HCT116 (cell line): Measurements from ENCODE around the gene LPO. TPM values are rescaled to one million over a fixed set of nuclear protein-coding genes. Genes with fewer than 3 reads are reported as not detected.

Experiments used
- ATAC-seq: fragments of 200-7000 bp; cut with Tn5 transposase; 2 replicates; pipeline ENCODE4 v1.9.1; 2020; ENCODE audit warnings: mild to moderate bottlenecking, moderate library complexity
- BruUV-seq: library from RNA; stranded (reverse); fragments of 400-500 nt; replicated peaks from 2 replicates; lab custom pipeline; 2021; lab: Mats Ljungman, UMichigan
- CTCF ChIA-PET: fragments of 300-600 bp; sonication (Branson Sonifier 250); formaldehyde crosslinking; loops from one replicate; lab custom pipeline; 2021; ENCODE audit warnings: antibody characterized with exemption; lab: Charles Lee
- POLR2A ChIA-PET: fragments of 300-600, 350-600 bp; sonication (Branson Sonifier 250); formaldehyde crosslinking; loops from one replicate; lab custom pipeline; 2021; ENCODE audit warnings: antibody characterized with exemption; lab: Charles Lee
- RAD21 ChIA-PET, 2 experiments: fragments of 300-600 bp; sonication (Branson Sonifier 250); formaldehyde crosslinking; loops; one replicate each; lab custom pipeline; 2023; ENCODE audit warnings: low total read pairs in 2 of 2; ENCODE audit not compliant: uncharacterized antibody in 2 of 2, unreplicated experiment in 2 of 2, low non-redundant PET in 1 of 2; lab: Charles Lee
- DNase-seq: peaks from one replicate; pipeline ENCODE4 v3.0.0-alpha.2; 2010; ENCODE audit warnings: low read depth, low spot score
- H2AFZ ChIP-seq: fragments of 200-600 bp; shearing (Covaris generic), sonication (generic); 2 replicates; pipeline ENCODE4 v1.6.1; 2017; ENCODE audit warnings: low read depth, mixed run types, mixed read lengths, antibody characterized with exemption, low read length; ENCODE audit not compliant: poor library complexity, severe bottlenecking
- H3K27ac ChIP-seq: 2 replicates; pipeline ENCODE4 v1.5.1; 2012; ENCODE audit warnings: low read depth, low read length
- H3K27me3 ChIP-seq: fragments of 200-600 bp; sonication (generic); 2 replicates; pipeline ENCODE4 v1.6.1; 2016; ENCODE audit warnings: mixed run types, low read length, mixed read lengths; ENCODE audit not compliant: insufficient read depth
- H3K36me3 ChIP-seq, 2 experiments: fragments of 200-500 bp in 1 of 2; fragments of 200-600 bp in 1 of 2; sonication (Bioruptor generic) in 1 of 2; sonication (generic) in 1 of 2; 2 replicates each; pipeline versions ENCODE4 v1.5.1 to v1.6.1; 2014 to 2016; ENCODE audit warnings: low read length in 2 of 2, inconsistent platforms in 1 of 2, mixed read lengths in 1 of 2, mixed run types in 1 of 2; ENCODE audit not compliant: insufficient read depth in 2 of 2, control insufficient read depth in 1 of 2
- H3K4me1 ChIP-seq, 2 experiments: fragments of 200-600 bp in 1 of 2; sonication (generic) in 1 of 2; 2 replicates each; pipeline versions ENCODE4 v1.5.1 to v1.6.1; 2012 to 2017; ENCODE audit warnings: low read length in 2 of 2, inconsistent platforms in 1 of 2, mild to moderate bottlenecking in 1 of 2, mixed read lengths in 1 of 2, mixed run types in 1 of 2, moderate library complexity in 1 of 2; ENCODE audit not compliant: insufficient read depth in 2 of 2, control insufficient read depth in 1 of 2
- H3K4me2 ChIP-seq: fragments of 200-600 bp; sonication (generic); 2 replicates; pipeline ENCODE4 v1.6.1; 2017; ENCODE audit warnings: mixed run types, low read length, mixed read lengths
- H3K4me3 ChIP-seq, 2 experiments: fragments of 200-600 bp in 1 of 2; sonication (generic) in 1 of 2; replicated peaks in 1 of 2; 2 replicates each; pipeline ENCODE4 v1.5.1; 2011 to 2016; ENCODE audit warnings: low read length in 2 of 2, control low read depth in 1 of 2, low read depth in 1 of 2, mild to moderate bottlenecking in 1 of 2, mixed read lengths in 1 of 2, mixed run types in 1 of 2
- H3K79me2 ChIP-seq: fragments of 200-600 bp; sonication (generic); 2 replicates; pipeline ENCODE4 v1.6.1; 2017; ENCODE audit warnings: mild to moderate bottlenecking, mixed run types, low read length, moderate library complexity, mixed read lengths; ENCODE audit not compliant: insufficient read depth
- H3K9ac ChIP-seq: fragments of 200-600 bp; sonication (generic); 2 replicates; pipeline ENCODE4 v1.6.1; 2016; ENCODE audit warnings: low read length, mixed read lengths
- H3K9me2 ChIP-seq: fragments of 200-600 bp; sonication (generic), shearing (Covaris generic); 2 replicates; pipeline ENCODE4 v1.6.1; 2017; ENCODE audit warnings: mixed run types, mild to moderate bottlenecking, moderate library complexity; ENCODE audit not compliant: insufficient read depth
- H3K9me3 ChIP-seq, 2 experiments: fragments of 200-500 bp in 1 of 2; fragments of 200-600 bp in 1 of 2; sonication (Bioruptor generic) in 1 of 2; sonication (generic) in 1 of 2; 2 replicates each; pipeline ENCODE4 v1.6.1; 2014 to 2017; ENCODE audit warnings: low read length in 2 of 2, mixed read lengths in 2 of 2, inconsistent platforms in 1 of 2, low read depth in 1 of 2, mild to moderate bottlenecking in 1 of 2, mixed run types in 1 of 2, moderate library complexity in 1 of 2; ENCODE audit not compliant: control insufficient read depth in 1 of 2, insufficient read depth in 1 of 2
- H4K20me1 ChIP-seq: fragments of 200-600 bp; sonication (generic), shearing (Covaris generic); 2 replicates; pipeline ENCODE4 v1.6.1; 2017; ENCODE audit warnings: mixed run types, mild to moderate bottlenecking, moderate library complexity; ENCODE audit not compliant: insufficient read depth
- CBX3 ChIP-seq: IDR thresholded peaks from 2 replicates; pipeline ENCODE4 v1.6.1; 2012; ENCODE audit warnings: low read depth
- CEBPB ChIP-seq: IDR thresholded peaks from 2 replicates; pipeline ENCODE4 v1.6.1; 2012; ENCODE audit warnings: low read depth
- EGR1 ChIP-seq: IDR thresholded peaks from 2 replicates; pipeline ENCODE4 v1.6.1; 2012; ENCODE audit warnings: low read depth
- ELF1 ChIP-seq: IDR thresholded peaks from 2 replicates; pipeline ENCODE4 v1.6.1; 2012; ENCODE audit warnings: low read depth, borderline replicate concordance
- EZH2 ChIP-seq: fragments of 200-600 bp; sonication (generic); IDR thresholded peaks from 2 replicates; pipeline ENCODE4 v1.6.1; 2017; ENCODE audit warnings: antibody characterized with exemption, mixed run types
- FOSL1 ChIP-seq: IDR thresholded peaks from 2 replicates; pipeline ENCODE4 v1.6.1; 2012; ENCODE audit warnings: low read depth
- JUND ChIP-seq: IDR thresholded peaks from 2 replicates; pipeline ENCODE4 v1.6.1; 2012
- POLR2AphosphoS5 ChIP-seq: IDR thresholded peaks from 2 replicates; pipeline ENCODE4 v1.6.1; 2011; ENCODE audit warnings: mild to moderate bottlenecking, low read depth, low read length, moderate library complexity
- RAD21 ChIP-seq: IDR thresholded peaks from 2 replicates; pipeline ENCODE4 v1.6.1; 2012; ENCODE audit warnings: low read depth, mild to moderate bottlenecking
- SP1 ChIP-seq: IDR thresholded peaks from 2 replicates; pipeline ENCODE4 v1.6.1; 2012; ENCODE audit warnings: low read depth
- SRF ChIP-seq: IDR thresholded peaks from 2 replicates; pipeline ENCODE4 v1.6.1; 2012; ENCODE audit warnings: low read depth
- TCF7L2 ChIP-seq: IDR thresholded peaks from 2 replicates; pipeline ENCODE4 v1.7.0; 2011; ENCODE audit warnings: borderline replicate concordance, inconsistent platforms; ENCODE audit not compliant: insufficient read depth, insufficient read length; ENCODE audit errors: extremely low read depth
- YY1 ChIP-seq: IDR thresholded peaks from 2 replicates; pipeline ENCODE4 v1.6.1; 2011; ENCODE audit warnings: low read length, low read depth, moderate library complexity, mild to moderate bottlenecking; ENCODE audit not compliant: insufficient replicate concordance; ENCODE audit errors: extremely low read depth
- ZFX ChIP-seq: fragments of 450-650 bp; IDR thresholded peaks from 2 replicates; pipeline ENCODE4 v1.6.1; 2017
- ZNF274 ChIP-seq: fragments of 200-500 bp; sonication (Bioruptor generic); IDR thresholded peaks from 2 replicates; pipeline ENCODE4 v1.6.1; 2014; ENCODE audit warnings: mild to moderate bottlenecking, low read depth, low read length, inconsistent platforms
- intact Hi-C: fragments of 100-400 bp; cut with micrococcal nuclease; formaldehyde crosslinking; loops from 2 replicates; pipeline ENCODE4 v1.10.0; 2022
- total RNA-seq: library from RNA; stranded (reverse); gene quantifications from one replicate; pipeline ENCODE4 v1.2.1, GENCODE V29; 2021; ENCODE audit not compliant: unreplicated experiment
- TF ChIP-seq, protein P1 (sequence below): IDR thresholded peaks from 2 replicates; pipeline ENCODE4 v1.6.1; 2011; ENCODE audit warnings: mild to moderate bottlenecking, low read length, moderate library complexity; ENCODE audit not compliant: insufficient replicate concordance; ENCODE audit errors: extremely low read depth
- TF ChIP-seq, protein P2 (sequence below), 3 experiments: fragments of 200-600 bp in 1 of 3; sonication (generic) in 1 of 3; IDR thresholded peaks in 2 of 3; conservative IDR thresholded peaks in 1 of 3; 2 replicates each; pipeline ENCODE4 v1.5.1; 2012 to 2017; ENCODE audit warnings: low read depth in 2 of 3, low read length in 2 of 3, antibody characterized with exemption in 1 of 3, borderline replicate concordance in 1 of 3, control low read depth in 1 of 3, mild to moderate bottlenecking in 1 of 3, mixed read lengths in 1 of 3, mixed run types in 1 of 3, moderate library complexity in 1 of 3; ENCODE audit not compliant: insufficient read depth in 1 of 3
- TF ChIP-seq, protein P3 (sequence below): IDR thresholded peaks from 2 replicates; pipeline ENCODE4 v1.6.1; 2012
- TF ChIP-seq, protein P4 (sequence below): IDR thresholded peaks from 2 replicates; pipeline ENCODE4 v1.6.1; 2012; ENCODE audit warnings: low read depth
- TF ChIP-seq, protein P5 (sequence below): IDR thresholded peaks from 2 replicates; pipeline ENCODE4 v1.6.1; 2012

The LPO gene
- total RNA-seq, 1 experiment from 2014 or later = not detected

- no peaks in the 10 kb centered on the region for H3K79me2 ChIP-seq
- ChIA-PET CTCF (interaction anchor here (0.6 to 1.5 kb wide), 2 partner anchors 21 to 64 kb away, joined by 3 read pairs; no protein-coding TSS in a partner anchor), RAD21 (no interaction called here), POLR2A (no interaction called here)
- H3K4me1 ChIP-seq = peaks cover 0 to 11% of the 10 kb centered on the region in 2 experiments; a peak in 2 of 4 replicates
- no peak for ATAC-seq
- no peak overlapping the region for H2AFZ ChIP-seq
- intact Hi-C loops = no loop called here
- H3K4me3 ChIP-seq = no peak overlapping the region
- H3K9ac ChIP-seq = no peak overlapping the region
- BruUV-seq = no TSS peak
- no peaks in the 10 kb centered on the region for H3K9me2 ChIP-seq
- H3K36me3 ChIP-seq = no peaks in the 10 kb centered on the region
- no peaks in the 10 kb centered on the region for H3K9me3 ChIP-seq
- no peak overlapping the region for H3K4me2 ChIP-seq
- no peaks in the 10 kb centered on the region for H4K20me1 ChIP-seq
- no peak for DNase-seq
- TF ChIP-seq RAD21 (no peak), CBX3 (no peak), ZFX (no peak), EGR1 (no peak), ZNF274 (no peak), SRF (no peak), YY1 (no peak), TCF7L2 (no peak), ELF1 (no peak), CEBPB (no peak), EZH2 (no peak), JUND (no peak), SP1 (no peak), FOSL1 (no peak), POLR2AphosphoS5 (no peak)
- TF ChIP-seq, protein P1, sequence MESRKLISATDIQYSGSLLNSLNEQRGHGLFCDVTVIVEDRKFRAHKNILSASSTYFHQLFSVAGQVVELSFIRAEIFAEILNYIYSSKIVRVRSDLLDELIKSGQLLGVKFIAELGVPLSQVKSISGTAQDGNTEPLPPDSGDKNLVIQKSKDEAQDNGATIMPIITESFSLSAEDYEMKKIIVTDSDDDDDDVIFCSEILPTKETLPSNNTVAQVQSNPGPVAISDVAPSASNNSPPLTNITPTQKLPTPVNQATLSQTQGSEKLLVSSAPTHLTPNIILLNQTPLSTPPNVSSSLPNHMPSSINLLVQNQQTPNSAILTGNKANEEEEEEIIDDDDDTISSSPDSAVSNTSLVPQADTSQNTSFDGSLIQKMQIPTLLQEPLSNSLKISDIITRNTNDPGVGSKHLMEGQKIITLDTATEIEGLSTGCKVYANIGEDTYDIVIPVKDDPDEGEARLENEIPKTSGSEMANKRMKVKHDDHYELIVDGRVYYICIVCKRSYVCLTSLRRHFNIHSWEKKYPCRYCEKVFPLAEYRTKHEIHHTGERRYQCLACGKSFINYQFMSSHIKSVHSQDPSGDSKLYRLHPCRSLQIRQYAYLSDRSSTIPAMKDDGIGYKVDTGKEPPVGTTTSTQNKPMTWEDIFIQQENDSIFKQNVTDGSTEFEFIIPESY = no peak
- TF ChIP-seq, protein P2, sequence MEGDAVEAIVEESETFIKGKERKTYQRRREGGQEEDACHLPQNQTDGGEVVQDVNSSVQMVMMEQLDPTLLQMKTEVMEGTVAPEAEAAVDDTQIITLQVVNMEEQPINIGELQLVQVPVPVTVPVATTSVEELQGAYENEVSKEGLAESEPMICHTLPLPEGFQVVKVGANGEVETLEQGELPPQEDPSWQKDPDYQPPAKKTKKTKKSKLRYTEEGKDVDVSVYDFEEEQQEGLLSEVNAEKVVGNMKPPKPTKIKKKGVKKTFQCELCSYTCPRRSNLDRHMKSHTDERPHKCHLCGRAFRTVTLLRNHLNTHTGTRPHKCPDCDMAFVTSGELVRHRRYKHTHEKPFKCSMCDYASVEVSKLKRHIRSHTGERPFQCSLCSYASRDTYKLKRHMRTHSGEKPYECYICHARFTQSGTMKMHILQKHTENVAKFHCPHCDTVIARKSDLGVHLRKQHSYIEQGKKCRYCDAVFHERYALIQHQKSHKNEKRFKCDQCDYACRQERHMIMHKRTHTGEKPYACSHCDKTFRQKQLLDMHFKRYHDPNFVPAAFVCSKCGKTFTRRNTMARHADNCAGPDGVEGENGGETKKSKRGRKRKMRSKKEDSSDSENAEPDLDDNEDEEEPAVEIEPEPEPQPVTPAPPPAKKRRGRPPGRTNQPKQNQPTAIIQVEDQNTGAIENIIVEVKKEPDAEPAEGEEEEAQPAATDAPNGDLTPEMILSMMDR (IDR thresholded peaks at IDR 0.05 in 2 of 3, conservative IDR thresholded peaks at IDR 0.05 in 1 of 3; ENCODE audit: borderline replicate concordance in 1 of 3, insufficient read depth in 1 of 3, low read depth in 2 of 3, low read length in 2 of 3) = no peak
- TF ChIP-seq, protein P3, sequence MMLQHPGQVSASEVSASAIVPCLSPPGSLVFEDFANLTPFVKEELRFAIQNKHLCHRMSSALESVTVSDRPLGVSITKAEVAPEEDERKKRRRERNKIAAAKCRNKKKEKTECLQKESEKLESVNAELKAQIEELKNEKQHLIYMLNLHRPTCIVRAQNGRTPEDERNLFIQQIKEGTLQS = no peak
- TF ChIP-seq, protein P4, sequence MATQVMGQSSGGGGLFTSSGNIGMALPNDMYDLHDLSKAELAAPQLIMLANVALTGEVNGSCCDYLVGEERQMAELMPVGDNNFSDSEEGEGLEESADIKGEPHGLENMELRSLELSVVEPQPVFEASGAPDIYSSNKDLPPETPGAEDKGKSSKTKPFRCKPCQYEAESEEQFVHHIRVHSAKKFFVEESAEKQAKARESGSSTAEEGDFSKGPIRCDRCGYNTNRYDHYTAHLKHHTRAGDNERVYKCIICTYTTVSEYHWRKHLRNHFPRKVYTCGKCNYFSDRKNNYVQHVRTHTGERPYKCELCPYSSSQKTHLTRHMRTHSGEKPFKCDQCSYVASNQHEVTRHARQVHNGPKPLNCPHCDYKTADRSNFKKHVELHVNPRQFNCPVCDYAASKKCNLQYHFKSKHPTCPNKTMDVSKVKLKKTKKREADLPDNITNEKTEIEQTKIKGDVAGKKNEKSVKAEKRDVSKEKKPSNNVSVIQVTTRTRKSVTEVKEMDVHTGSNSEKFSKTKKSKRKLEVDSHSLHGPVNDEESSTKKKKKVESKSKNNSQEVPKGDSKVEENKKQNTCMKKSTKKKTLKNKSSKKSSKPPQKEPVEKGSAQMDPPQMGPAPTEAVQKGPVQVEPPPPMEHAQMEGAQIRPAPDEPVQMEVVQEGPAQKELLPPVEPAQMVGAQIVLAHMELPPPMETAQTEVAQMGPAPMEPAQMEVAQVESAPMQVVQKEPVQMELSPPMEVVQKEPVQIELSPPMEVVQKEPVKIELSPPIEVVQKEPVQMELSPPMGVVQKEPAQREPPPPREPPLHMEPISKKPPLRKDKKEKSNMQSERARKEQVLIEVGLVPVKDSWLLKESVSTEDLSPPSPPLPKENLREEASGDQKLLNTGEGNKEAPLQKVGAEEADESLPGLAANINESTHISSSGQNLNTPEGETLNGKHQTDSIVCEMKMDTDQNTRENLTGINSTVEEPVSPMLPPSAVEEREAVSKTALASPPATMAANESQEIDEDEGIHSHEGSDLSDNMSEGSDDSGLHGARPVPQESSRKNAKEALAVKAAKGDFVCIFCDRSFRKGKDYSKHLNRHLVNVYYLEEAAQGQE = no peak
- TF ChIP-seq, protein P5, sequence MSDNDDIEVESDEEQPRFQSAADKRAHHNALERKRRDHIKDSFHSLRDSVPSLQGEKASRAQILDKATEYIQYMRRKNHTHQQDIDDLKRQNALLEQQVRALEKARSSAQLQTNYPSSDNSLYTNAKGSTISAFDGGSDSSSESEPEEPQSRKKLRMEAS = no peak
- peaks cover 4% of the 10 kb centered on the region; the same call in 1 of the 2 replicates for H3K27me3 ChIP-seq
- no peak overlapping the region for H3K27ac ChIP-seq
Observed at GRCh38 chr17:58253082-58253481, 14.7 kb downstream of the LPO start.
